Islet of Langerhans (tissue), 1 donor: Measurements from ENCODE around the gene CECR2.
A peak's percentile ranks its signal among the peaks of the same experiment; 100 is the strongest.

Experiments
- FAIRE-seq: peaks from one replicate; lab custom pipeline; 2011; peaks lifted over from hg19 to GRCh38; lab: Jason Lieb, UNC

CECR2 gene

GRCh38 chr22:17470880-17471500 lies 101.7 kb downstream of the CECR2 start:
- FAIRE-seq, result no peak

- no peak for FAIRE-seq
Measured at GRCh38 chr22:17471886-17472535, 102.8 kb downstream of the CECR2 start.

GRCh38 chr22:17472932-17473331 lies 103.7 kb downstream of the CECR2 start:
- no peak for FAIRE-seq

GRCh38 chr22:17475318-17476230 lies 106.3 kb downstream of the CECR2 start:
- FAIRE-seq, result no peak

- FAIRE-seq, result no peak
Measured at GRCh38 chr22:17476838-17477237, 107.6 kb downstream of the CECR2 start.

GRCh38 chr22:17477391-17477833 lies 108.2 kb downstream of the CECR2 start:
- FAIRE-seq, result no peak

GRCh38 chr22:17479135-17479534 lies 109.9 kb downstream of the CECR2 start:
- peak; percentile 94 for FAIRE-seq

GRCh38 chr22:17481424-17481823 lies 112.2 kb downstream of the CECR2 start:
- no peak for FAIRE-seq

- no peak for FAIRE-seq
Measured at GRCh38 chr22:17483688-17484372, 114.6 kb downstream of the CECR2 start.

- no peak for FAIRE-seq
Measured at GRCh38 chr22:17484608-17485007, 115.3 kb downstream of the CECR2 start.

- FAIRE-seq, result no peak
Measured at GRCh38 chr22:17486313-17486712, 117.1 kb downstream of the CECR2 start.

GRCh38 chr22:17486719-17487118 lies 117.5 kb downstream of the CECR2 start:
- FAIRE-seq, result no peak

- no peak for FAIRE-seq
Measured at GRCh38 chr22:17489101-17489500, 119.8 kb downstream of the CECR2 start.

GRCh38 chr22:17491090-17491640 lies 121.9 kb downstream of the CECR2 start:
- FAIRE-seq, result no peak

- FAIRE-seq, result no peak
Measured at GRCh38 chr22:17492247-17492646, 123.0 kb downstream of the CECR2 start.

GRCh38 chr22:17493419-17493981 lies 124.2 kb downstream of the CECR2 start:
- no peak for FAIRE-seq

- no peak for FAIRE-seq
Measured at GRCh38 chr22:17496841-17497240, 127.6 kb downstream of the CECR2 start.

GRCh38 chr22:17501679-17502285 lies 132.5 kb downstream of the CECR2 start:
- FAIRE-seq, result peak; percentile 99

- FAIRE-seq, result no peak
Measured at GRCh38 chr22:17508110-17508509, 138.8 kb downstream of the CECR2 start.

GRCh38 chr22:17512960-17513359 lies 143.7 kb downstream of the CECR2 start:
- no peak for FAIRE-seq

- no peak for FAIRE-seq
Measured at GRCh38 chr22:17513612-17514011, 144.4 kb downstream of the CECR2 start.
